ENCODE measurements around the gene NECTIN1. TPM values are rescaled to one million over a fixed set of nuclear protein-coding genes. Genes with fewer than 3 reads are reported as not detected.

The NECTIN1 gene
- total RNA-seq, 1 experiment from 2014 or later, result 19.9 TPM

DNA sequence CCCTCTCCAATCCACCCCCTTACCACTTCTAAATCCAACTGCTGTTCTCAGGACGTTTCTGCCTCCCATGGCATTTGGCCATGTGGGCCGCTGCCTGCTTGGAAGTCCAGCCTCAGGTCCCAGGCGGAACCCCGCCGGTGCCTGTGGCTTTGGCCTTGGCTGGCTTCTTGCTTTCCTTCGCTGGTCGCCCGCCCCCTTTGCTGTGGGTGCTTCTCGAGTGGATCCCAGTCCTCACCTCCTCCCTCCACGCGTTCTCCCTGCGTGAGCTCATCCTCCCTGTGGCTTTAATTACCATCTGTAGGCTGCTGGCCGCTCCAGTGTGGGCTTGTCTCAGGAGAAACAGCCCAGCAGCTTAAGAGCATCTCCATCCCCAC, 111.7 kb downstream of the NECTIN1 start:
- Histone ChIP-seq H3K9me2 (replicated peaks; ENCODE audit: low read length) (no peaks in the 10 kb centered on the region), H4K20me1 (ENCODE audit: low read length) (no peaks in the 10 kb centered on the region), H3K9me3 (ENCODE audit: low read length) (no peaks in the 10 kb centered on the region), H2AFZ (ENCODE audit: low read length) (no peak overlapping the region), H3K4me3 (ENCODE audit: low read length) (no peak overlapping the region), H3K36me3 (ENCODE audit: low read depth, low read length) (no peaks in the 10 kb centered on the region), H3K27me3 (ENCODE audit: low read length) (no peaks in the 10 kb centered on the region), H3K4me2 (ENCODE audit: low read length) (no peak overlapping the region), H3K79me2 (ENCODE audit: low read length) (no peaks in the 10 kb centered on the region), H3F3A (ENCODE audit: low read length, unreplicated experiment) (no peaks in the 10 kb centered on the region), H3K27ac (ENCODE audit: low read length) (no peak overlapping the region), H3K9ac (ENCODE audit: low read length) (no peak overlapping the region), H3K4me1 (ENCODE audit: insufficient read depth, low read length) (peaks cover 27% of the 10 kb centered on the region)
- POLR2A ChIA-PET (ENCODE audit: unreplicated experiment), result no interaction called here
- intact Hi-C loops (cut with micrococcal nuclease), result loop anchor here (5.0 kb wide), 1 partner anchor 135 kb away; no protein-coding TSS in a partner anchor
- no TSS peak for BruUV-seq (replicated peaks)
- DNase-seq (no peak), ATAC-seq (no peak)
- no peak for TF ChIP-seq EZH2phosphoT487 (IDR thresholded peaks at IDR 0.05; ENCODE audit: borderline replicate concordance, low read length)
- TF ChIP-seq EZH2 (IDR thresholded peaks at IDR 0.05; ENCODE audit: low read length, unreplicated experiment), result no peak
- TF ChIP-seq, protein P1, sequence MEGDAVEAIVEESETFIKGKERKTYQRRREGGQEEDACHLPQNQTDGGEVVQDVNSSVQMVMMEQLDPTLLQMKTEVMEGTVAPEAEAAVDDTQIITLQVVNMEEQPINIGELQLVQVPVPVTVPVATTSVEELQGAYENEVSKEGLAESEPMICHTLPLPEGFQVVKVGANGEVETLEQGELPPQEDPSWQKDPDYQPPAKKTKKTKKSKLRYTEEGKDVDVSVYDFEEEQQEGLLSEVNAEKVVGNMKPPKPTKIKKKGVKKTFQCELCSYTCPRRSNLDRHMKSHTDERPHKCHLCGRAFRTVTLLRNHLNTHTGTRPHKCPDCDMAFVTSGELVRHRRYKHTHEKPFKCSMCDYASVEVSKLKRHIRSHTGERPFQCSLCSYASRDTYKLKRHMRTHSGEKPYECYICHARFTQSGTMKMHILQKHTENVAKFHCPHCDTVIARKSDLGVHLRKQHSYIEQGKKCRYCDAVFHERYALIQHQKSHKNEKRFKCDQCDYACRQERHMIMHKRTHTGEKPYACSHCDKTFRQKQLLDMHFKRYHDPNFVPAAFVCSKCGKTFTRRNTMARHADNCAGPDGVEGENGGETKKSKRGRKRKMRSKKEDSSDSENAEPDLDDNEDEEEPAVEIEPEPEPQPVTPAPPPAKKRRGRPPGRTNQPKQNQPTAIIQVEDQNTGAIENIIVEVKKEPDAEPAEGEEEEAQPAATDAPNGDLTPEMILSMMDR (conservative IDR thresholded peaks at IDR 0.05; ENCODE audit: low read depth, low read length), result no peak
- CTCF ChIA-PET, result no interaction called here

GRCh38 chr11:119616586-119617339, 112.2 kb downstream of the NECTIN1 start:
- peak overlapping the region; percentile 22; the same call in 1 of the 2 replicates for H3K9ac ChIP-seq (ENCODE audit: low read length)
- no TSS peak for BruUV-seq (replicated peaks)
- H3K9me3 ChIP-seq (ENCODE audit: low read length), result no peaks in the 10 kb centered on the region
- H3K4me2 ChIP-seq (ENCODE audit: low read length), result peak overlapping the region; percentile 39; the same call in 1 of the 2 replicates
- CTCF ChIA-PET, result interaction anchor here (0.5 kb wide), 1 partner anchor 30 kb away, joined by 3 read pairs; no protein-coding TSS in a partner anchor
- intact Hi-C loops (cut with micrococcal nuclease), result loop anchor here (5.0 kb wide), 1 partner anchor 134 kb away; no protein-coding TSS in a partner anchor
- TF ChIP-seq, protein P1 (conservative IDR thresholded peaks at IDR 0.05; ENCODE audit: low read depth, low read length), result no peak
- TF ChIP-seq EZH2phosphoT487 (IDR thresholded peaks at IDR 0.05; ENCODE audit: borderline replicate concordance, low read length) (no peak), EZH2 (IDR thresholded peaks at IDR 0.05; ENCODE audit: low read length, unreplicated experiment) (no peak)
- no peak overlapping the region for H3K4me3 ChIP-seq (ENCODE audit: low read length)
- no peaks in the 10 kb centered on the region for H4K20me1 ChIP-seq (ENCODE audit: low read length)
- no peaks in the 10 kb centered on the region for H3F3A ChIP-seq (ENCODE audit: low read length, unreplicated experiment)
- ATAC-seq (no peak), DNase-seq (no peak)
- H3K36me3 ChIP-seq (ENCODE audit: low read depth, low read length), result no peaks in the 10 kb centered on the region
- peak overlapping the region; percentile 85 for H3K27ac ChIP-seq (ENCODE audit: low read length)
- POLR2A ChIA-PET (ENCODE audit: unreplicated experiment), result no interaction called here
- no peaks in the 10 kb centered on the region for H3K79me2 ChIP-seq (ENCODE audit: low read length)
- no peaks in the 10 kb centered on the region for H3K9me2 ChIP-seq (replicated peaks; ENCODE audit: low read length)
- H3K27me3 ChIP-seq (ENCODE audit: low read length), result no peaks in the 10 kb centered on the region
- H2AFZ ChIP-seq (ENCODE audit: low read length), result no peak overlapping the region
- peaks cover 27% of the 10 kb centered on the region for H3K4me1 ChIP-seq (ENCODE audit: insufficient read depth, low read length)

- ChIA-PET CTCF (no interaction called here), POLR2A (ENCODE audit: unreplicated experiment) (no interaction called here)
These were observed 113.2 kb downstream of the NECTIN1 start for GRCh38 chr11:119615882-119616196.

More at GRCh38 chr11:119615882-119616196, 113.2 kb downstream of the NECTIN1 start:
- intact Hi-C loops (cut with micrococcal nuclease), result loop anchor here (2.0 to 5.0 kb wide), 2 partner anchors 21 to 134 kb away; no protein-coding TSS in a partner anchor
- H3K27me3 ChIP-seq (ENCODE audit: low read length), result no peaks in the 10 kb centered on the region
- H3K9me2 ChIP-seq (replicated peaks; ENCODE audit: low read length), result no peaks in the 10 kb centered on the region
- no peaks in the 10 kb centered on the region for H3K36me3 ChIP-seq (ENCODE audit: low read depth, low read length)
- H3F3A ChIP-seq (ENCODE audit: low read length, unreplicated experiment), result no peaks in the 10 kb centered on the region
- H3K9ac ChIP-seq (ENCODE audit: low read length), result peak overlapping the region; percentile 22
- peak overlapping the region; percentile 39 for H3K4me2 ChIP-seq (ENCODE audit: low read length)
- no peak for DNase-seq
- no peak overlapping the region for H3K4me3 ChIP-seq (ENCODE audit: low read length)
- H3K79me2 ChIP-seq (ENCODE audit: low read length), result no peaks in the 10 kb centered on the region
- peak overlapping the region; percentile 17 for H2AFZ ChIP-seq (ENCODE audit: low read length)
- no peaks in the 10 kb centered on the region for H4K20me1 ChIP-seq (ENCODE audit: low read length)
- H3K9me3 ChIP-seq (ENCODE audit: low read length), result no peaks in the 10 kb centered on the region
- H3K4me1 ChIP-seq (ENCODE audit: insufficient read depth, low read length), result peaks cover 27% of the 10 kb centered on the region
- no TSS peak for BruUV-seq (replicated peaks)
- ATAC-seq, result peak; percentile 74
- peak overlapping the region; percentile 85 for H3K27ac ChIP-seq (ENCODE audit: low read length)
- TF ChIP-seq EZH2 (IDR thresholded peaks at IDR 0.05; ENCODE audit: low read length, unreplicated experiment) (no peak), EZH2phosphoT487 (IDR thresholded peaks at IDR 0.05; ENCODE audit: borderline replicate concordance, low read length) (no peak)
- TF ChIP-seq, protein P1 (conservative IDR thresholded peaks at IDR 0.05; ENCODE audit: low read depth, low read length), result no peak

Measured in PC-3 (cell line).